SU-DHL-6 (cell line): ENCODE data around the gene FAM107A.

Source experiments
- H2AFZ ChIP-seq: fragments of 200-600 bp; sonication (generic); 2 replicates; pipeline ENCODE4 v1.6.1; 2014; ENCODE audit warnings: low read depth, mild to moderate bottlenecking, moderate library complexity, mixed read lengths, antibody characterized with exemption, low read length; ENCODE audit not compliant: severe bottlenecking
- H3F3A ChIP-seq: fragments of 200-600 bp; shearing (Covaris generic); 2 replicates; pipeline ENCODE4 v1.6.0; 2016; ENCODE audit warnings: antibody characterized with exemption, mild to moderate bottlenecking; ENCODE audit not compliant: insufficient read depth
- H3K27ac ChIP-seq: fragments of 200-600 bp; sonication (generic); 2 replicates; pipeline ENCODE4 v1.5.1; 2016; ENCODE audit warnings: low read depth, mild to moderate bottlenecking, low read length, moderate library complexity, mixed read lengths
- H3K27me3 ChIP-seq: fragments of 200-600 bp; sonication (generic), shearing (Covaris generic); 2 replicates; pipeline ENCODE4 v1.6.0; 2014; ENCODE audit warnings: mild to moderate bottlenecking, low read length
- H3K36me3 ChIP-seq: fragments of 200-600 bp; sonication (generic); 2 replicates; pipeline ENCODE4 v1.6.1; 2014; ENCODE audit warnings: mild to moderate bottlenecking, low read length, mixed read lengths
- H3K4me2 ChIP-seq: fragments of 300-600, 200-600 bp; shearing (Covaris generic), sonication (generic); 2 replicates; pipeline ENCODE4 v1.6.0; 2014; ENCODE audit warnings: low read length, low read depth, mild to moderate bottlenecking; ENCODE audit not compliant: poor library complexity, severe bottlenecking
- H3K4me3 ChIP-seq: fragments of 200-600 bp; sonication (generic); 2 replicates; pipeline ENCODE4 v1.5.1; 2014; ENCODE audit warnings: antibody characterized with exemption, low read length, mild to moderate bottlenecking, mixed read lengths; ENCODE audit not compliant: insufficient read depth, poor library complexity, severe bottlenecking
- H3K79me2 ChIP-seq: fragments of 200-600 bp; sonication (generic); 2 replicates; pipeline ENCODE4 v1.6.1; 2014; ENCODE audit warnings: mild to moderate bottlenecking, low read length, moderate library complexity; ENCODE audit not compliant: insufficient read depth
- H3K9ac ChIP-seq: fragments of 200-600 bp; sonication (generic); 2 replicates; pipeline ENCODE4 v1.7.0; 2014; ENCODE audit warnings: mild to moderate bottlenecking, low read length
- H3K9me2 ChIP-seq: fragments of 200-600 bp; sonication (generic); replicated peaks from 2 replicates; pipeline ENCODE4 v1.6.1; 2014; ENCODE audit warnings: low read length; ENCODE audit not compliant: insufficient read depth
- H3K9me3 ChIP-seq: fragments of 200-600 bp; sonication (generic); 2 replicates; pipeline ENCODE4 v1.6.1; 2014; ENCODE audit warnings: low read length, mixed read lengths; ENCODE audit not compliant: insufficient read depth
- H4K20me1 ChIP-seq: fragments of 200-600 bp; sonication (generic); 2 replicates; pipeline ENCODE4 v1.6.1; 2014; ENCODE audit warnings: low read depth, mild to moderate bottlenecking, antibody characterized with exemption, low read length, moderate library complexity, mixed read lengths
- EZH2phosphoT487 ChIP-seq: fragments of 200-600 bp; sonication (generic), shearing (Covaris generic); conservative IDR thresholded peaks from 2 replicates; pipeline ENCODE4 v1.6.1; 2018; ENCODE audit warnings: mild to moderate bottlenecking, antibody characterized with exemption, low read length, moderate library complexity, mixed read lengths
- TF ChIP-seq, protein P1 (sequence below): fragments of 200-600 bp; sonication (generic); IDR thresholded peaks from one replicate; pipeline ENCODE4 v1.5.1; 2017; ENCODE audit warnings: antibody characterized with exemption, mild to moderate bottlenecking, low read length, moderate library complexity; ENCODE audit not compliant: insufficient read depth, poor library complexity, severe bottlenecking

FAM107A gene

GRCh38 chr3:58560771-58561311 is 16.4 kb downstream of the FAM107A start:
- H3K27me3 ChIP-seq = no peaks in the 10 kb centered on the region
- H3K9me2 ChIP-seq = no peaks in the 10 kb centered on the region
- H3K4me2 ChIP-seq = no peak overlapping the region
- H3F3A ChIP-seq = no peaks in the 10 kb centered on the region
- H3K9me3 ChIP-seq = no peaks in the 10 kb centered on the region
- TF ChIP-seq EZH2phosphoT487 = no peak
- TF ChIP-seq, protein P1, sequence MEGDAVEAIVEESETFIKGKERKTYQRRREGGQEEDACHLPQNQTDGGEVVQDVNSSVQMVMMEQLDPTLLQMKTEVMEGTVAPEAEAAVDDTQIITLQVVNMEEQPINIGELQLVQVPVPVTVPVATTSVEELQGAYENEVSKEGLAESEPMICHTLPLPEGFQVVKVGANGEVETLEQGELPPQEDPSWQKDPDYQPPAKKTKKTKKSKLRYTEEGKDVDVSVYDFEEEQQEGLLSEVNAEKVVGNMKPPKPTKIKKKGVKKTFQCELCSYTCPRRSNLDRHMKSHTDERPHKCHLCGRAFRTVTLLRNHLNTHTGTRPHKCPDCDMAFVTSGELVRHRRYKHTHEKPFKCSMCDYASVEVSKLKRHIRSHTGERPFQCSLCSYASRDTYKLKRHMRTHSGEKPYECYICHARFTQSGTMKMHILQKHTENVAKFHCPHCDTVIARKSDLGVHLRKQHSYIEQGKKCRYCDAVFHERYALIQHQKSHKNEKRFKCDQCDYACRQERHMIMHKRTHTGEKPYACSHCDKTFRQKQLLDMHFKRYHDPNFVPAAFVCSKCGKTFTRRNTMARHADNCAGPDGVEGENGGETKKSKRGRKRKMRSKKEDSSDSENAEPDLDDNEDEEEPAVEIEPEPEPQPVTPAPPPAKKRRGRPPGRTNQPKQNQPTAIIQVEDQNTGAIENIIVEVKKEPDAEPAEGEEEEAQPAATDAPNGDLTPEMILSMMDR = no peak
- H3K27ac ChIP-seq = no peak overlapping the region
- no peaks in the 10 kb centered on the region for H3K36me3 ChIP-seq
- no peak overlapping the region for H3K4me3 ChIP-seq
- no peak overlapping the region for H2AFZ ChIP-seq
- no peaks in the 10 kb centered on the region for H4K20me1 ChIP-seq
- H3K9ac ChIP-seq = no peak overlapping the region
- no peaks in the 10 kb centered on the region for H3K79me2 ChIP-seq

- Histone ChIP-seq H4K20me1 (no peaks in the 10 kb centered on the region), H3K9ac (no peak overlapping the region), H3K9me2 (no peaks in the 10 kb centered on the region), H3K4me2 (no peak overlapping the region), H3K27me3 (no peaks in the 10 kb centered on the region), H3F3A (no peaks in the 10 kb centered on the region), H3K9me3 (no peaks in the 10 kb centered on the region), H2AFZ (no peak overlapping the region), H3K27ac (no peak overlapping the region), H3K79me2 (no peaks in the 10 kb centered on the region), H3K36me3 (no peaks in the 10 kb centered on the region), H3K4me3 (no peak overlapping the region)
- TF ChIP-seq, protein P1 = no peak
- no peak for TF ChIP-seq EZH2phosphoT487
Observed at GRCh38 chr3:58559586-58559985, 17.6 kb downstream of the FAM107A start.

DNA sequence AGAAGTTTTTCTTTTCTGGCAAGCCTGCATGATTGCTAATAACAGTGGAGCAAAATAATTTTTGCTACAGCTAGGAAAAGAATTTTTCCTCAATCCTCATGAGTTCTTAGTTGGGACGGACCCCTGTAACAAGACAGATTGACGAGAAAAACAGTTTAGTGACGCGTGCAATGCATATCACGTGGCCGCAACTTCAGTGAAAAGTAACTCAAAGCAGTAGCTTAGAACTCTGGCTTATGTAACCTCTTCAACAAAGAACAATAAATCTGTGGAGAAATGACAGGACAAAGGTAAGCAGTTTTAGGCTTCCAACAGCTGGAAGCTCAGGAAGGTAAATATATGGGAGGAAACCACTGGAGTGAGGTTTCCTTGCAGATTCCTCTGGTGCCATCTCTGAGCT is 19.7 kb downstream of the FAM107A start:
- H3K9me2 ChIP-seq = no peaks in the 10 kb centered on the region
- H3K27me3 ChIP-seq = no peaks in the 10 kb centered on the region
- no peak overlapping the region for H3K9ac ChIP-seq
- TF ChIP-seq EZH2phosphoT487 = no peak
- TF ChIP-seq, protein P1 = no peak
- no peak overlapping the region for H3K4me2 ChIP-seq
- H3K36me3 ChIP-seq = no peaks in the 10 kb centered on the region
- no peak overlapping the region for H2AFZ ChIP-seq
- no peaks in the 10 kb centered on the region for H3F3A ChIP-seq
- H3K9me3 ChIP-seq = no peaks in the 10 kb centered on the region
- H3K27ac ChIP-seq = no peak overlapping the region
- H3K79me2 ChIP-seq = no peaks in the 10 kb centered on the region
- H4K20me1 ChIP-seq = no peaks in the 10 kb centered on the region
- no peak overlapping the region for H3K4me3 ChIP-seq
